Measurements from ENCODE around the gene MCUB. TPM values are rescaled to one million over a fixed set of nuclear protein-coding genes. Genes with fewer than 3 reads are reported as not detected.
"Not testable (repeated sequence)": the region's sequence is repeated elsewhere in the genome, so short reads cannot be mapped to it uniquely, and the experiment has no call there.

The MCUB gene
- total RNA-seq (10 to 100 TPM; 68.7 to 71.6 TPM), polyA plus RNA-seq (159 TPM)

- H3K9me3 Mint-ChIP-seq: no peaks in the 10 kb centered on the region
These were observed at the start of gene MCUB for GRCh38 chr4:109559983-109560686. TSS of gene MCUB (plus strand) at chr4:109560246. CDS start at chr4:109560338, 92 bp downstream.

GRCh38 chr4:109510687-109511086, 49.4 kb upstream of the MCUB start:
- no peak for DNase-seq
- no peak overlapping the region for H3K27ac ChIP-seq (ENCODE audit: low read depth, low read length)
- Mint-ChIP-seq H3K4me3 (no peak overlapping the region), H3K9me3 (no peaks in the 10 kb centered on the region), H3K27me3 (no peaks in the 10 kb centered on the region), H3K27ac (no peak overlapping the region), H3K36me3 (peaks cover 11 to 68% (median 21%) of the 10 kb centered on the region in 3 donors), H3K4me1 (peaks cover 2 to 8% (median 5%) of the 10 kb centered on the region in 3 donors)
- H3K4me3 ChIP-seq (ENCODE audit: low read length): no peak overlapping the region
- no peaks in the 10 kb centered on the region for H3K9me3 ChIP-seq (ENCODE audit: low read length)
- H3K27me3 ChIP-seq (ENCODE audit: insufficient read depth, low read length, poor library complexity, severe bottlenecking): no peaks in the 10 kb centered on the region
- no peaks in the 10 kb centered on the region for H3K36me3 ChIP-seq (ENCODE audit: insufficient read depth, low read length)
- H3K4me1 ChIP-seq (ENCODE audit: insufficient read depth, low read length): no peaks in the 10 kb centered on the region
- POLR2A ChIA-PET: no interaction called here
- CTCF ChIA-PET: no interaction called here

More at GRCh38 chr4:109559983-109560686, at the start of gene MCUB:
- Histone ChIP-seq H3K4me3 (ENCODE audit: low read length) (peak within 1 kb of the TSS; percentile 88), H3K36me3 (ENCODE audit: insufficient read depth, low read length) (no peaks in the 10 kb centered on the region), H3K9me3 (ENCODE audit: low read length) (no peaks in the 10 kb centered on the region), H3K27me3 (ENCODE audit: insufficient read depth, low read length, poor library complexity, severe bottlenecking) (no peaks in the 10 kb centered on the region), H3K4me1 (ENCODE audit: insufficient read depth, low read length) (peaks cover 50% of the 10 kb centered on the region), H3K27ac (ENCODE audit: low read depth, low read length) (peak within 1 kb of the TSS; percentile 92)
- peak; percentile 86 to 95 (median 92) for DNase-seq
- peaks cover 0 to 38% (median 13%) of the 10 kb centered on the region in 3 donors for H3K36me3 Mint-ChIP-seq
- H3K27ac Mint-ChIP-seq: peak within 1 kb of the TSS; percentile 91 to 99 (median 97)
- peaks cover 56 to 68% (median 61%) of the 10 kb centered on the region in 3 donors for H3K4me1 Mint-ChIP-seq
- peaks cover 0 to 3% of the 10 kb centered on the region in 2 donors for H3K27me3 Mint-ChIP-seq
- H3K4me3 Mint-ChIP-seq: peak within 1 kb of the TSS; percentile 92 to 98 (median 96)
- ChIA-PET POLR2A (interaction anchor here (0.5 to 3.8 kb wide), 13 partner anchors 45 to 255 kb away, joined by 3 to 49 read pairs (median 4); partner anchors contain the start of genes CASP6, GAR1, PLA2G12A and SEC24B), CTCF (interaction anchor here (0.6 to 2.1 kb wide), 15 partner anchors 12 to 262 kb away, joined by 3 to 14 read pairs (median 4); partner anchors contain the start of genes CASP6 and SEC24B)

GRCh38 chr4:109511414-109511813, 48.6 kb upstream of the MCUB start:
- H3K36me3 ChIP-seq (ENCODE audit: insufficient read depth, low read length): no peaks in the 10 kb centered on the region
- no peaks in the 10 kb centered on the region for H3K9me3 ChIP-seq (ENCODE audit: low read length)
- no peak overlapping the region for H3K4me3 ChIP-seq (ENCODE audit: low read length)
- Mint-ChIP-seq H3K9me3 (no peaks in the 10 kb centered on the region), H3K4me1 (peaks cover 0 to 8% (median 5%) of the 10 kb centered on the region in 3 donors), H3K27ac (peak overlapping the region in 1 of 8 donors; percentile 46), H3K4me3 (no peak overlapping the region), H3K27me3 (no peaks in the 10 kb centered on the region), H3K36me3 (peaks cover 11 to 62% (median 20%) of the 10 kb centered on the region in 3 donors)
- H3K4me1 ChIP-seq (ENCODE audit: insufficient read depth, low read length): no peaks in the 10 kb centered on the region
- CTCF ChIA-PET: no interaction called here
- POLR2A ChIA-PET: no interaction called here
- no peaks in the 10 kb centered on the region for H3K27me3 ChIP-seq (ENCODE audit: insufficient read depth, low read length, poor library complexity, severe bottlenecking)
- H3K27ac ChIP-seq (ENCODE audit: low read depth, low read length): no peak overlapping the region
- DNase-seq: no peak

- H3K9me3 ChIP-seq (ENCODE audit: low read length); H3K27ac ChIP-seq (ENCODE audit: low read depth, low read length); H3K4me1 Mint-ChIP-seq; H3K27me3 Mint-ChIP-seq; H3K27me3 ChIP-seq (ENCODE audit: insufficient read depth, low read length, poor library complexity, severe bottlenecking); H3K27ac Mint-ChIP-seq; H3K4me3 Mint-ChIP-seq; H3K36me3 ChIP-seq (ENCODE audit: insufficient read depth, low read length); POLR2A ChIA-PET; H3K9me3 Mint-ChIP-seq; H3K4me1 ChIP-seq (ENCODE audit: insufficient read depth, low read length); CTCF ChIA-PET; DNase-seq; H3K4me3 ChIP-seq (ENCODE audit: low read length): not testable (repeated sequence)
- peaks cover 11 to 63% (median 17%) of the 10 kb centered on the region in 3 donors for H3K36me3 Mint-ChIP-seq
These were observed 46.7 kb upstream of the MCUB start for GRCh38 chr4:109513368-109513767.

GRCh38 chr4:109532182-109532581, 27.9 kb upstream of the MCUB start:
- Mint-ChIP-seq H3K9me3 (no peaks in the 10 kb centered on the region), H3K27me3 (peaks cover 0 to 1% of the 10 kb centered on the region in 2 donors), H3K4me1 (no peaks in the 10 kb centered on the region), H3K27ac (no peak overlapping the region), H3K4me3 (no peak overlapping the region), H3K36me3 (peaks cover 15 to 79% (median 24%) of the 10 kb centered on the region in 3 donors)
- DNase-seq: no peak
- ChIA-PET CTCF (interaction anchor here (1.9 kb wide), 1 partner anchor 28 kb away, joined by 6 read pairs; the partner anchor contains the start of gene MCUB), POLR2A (no interaction called here)
- Histone ChIP-seq H3K4me1 (ENCODE audit: insufficient read depth, low read length) (no peaks in the 10 kb centered on the region), H3K4me3 (ENCODE audit: low read length) (no peak overlapping the region), H3K27me3 (ENCODE audit: insufficient read depth, low read length, poor library complexity, severe bottlenecking) (no peaks in the 10 kb centered on the region), H3K27ac (ENCODE audit: low read depth, low read length) (no peak overlapping the region), H3K36me3 (ENCODE audit: insufficient read depth, low read length) (peaks cover 28% of the 10 kb centered on the region), H3K9me3 (ENCODE audit: low read length) (no peaks in the 10 kb centered on the region)

GRCh38 chr4:109545401-109545800, 14.6 kb upstream of the MCUB start:
- Mint-ChIP-seq H3K27ac (peak overlapping the region in 3 of 8 donors; percentile 11 to 44 (median 13)), H3K36me3 (peaks cover under 1 to 22% (median 12%) of the 10 kb centered on the region in 3 donors), H3K9me3 (no peaks in the 10 kb centered on the region), H3K27me3 (no peaks in the 10 kb centered on the region), H3K4me1 (peaks cover 8 to 22% (median 14%) of the 10 kb centered on the region in 3 donors), H3K4me3 (no peak overlapping the region)
- Histone ChIP-seq H3K36me3 (ENCODE audit: insufficient read depth, low read length) (no peaks in the 10 kb centered on the region), H3K9me3 (ENCODE audit: low read length) (no peaks in the 10 kb centered on the region), H3K4me3 (ENCODE audit: low read length) (no peak overlapping the region), H3K4me1 (ENCODE audit: insufficient read depth, low read length) (no peaks in the 10 kb centered on the region), H3K27ac (ENCODE audit: low read depth, low read length) (no peak overlapping the region), H3K27me3 (ENCODE audit: insufficient read depth, low read length, poor library complexity, severe bottlenecking) (no peaks in the 10 kb centered on the region)
- DNase-seq: no peak
- CTCF ChIA-PET: no interaction called here
- POLR2A ChIA-PET: no interaction called here

GRCh38 chr4:109547394-109547793, 12.7 kb upstream of the MCUB start:
- DNase-seq: no peak
- ChIA-PET POLR2A (interaction anchor here (0.6 kb wide), 2 partner anchors 21 to 986 kb away, joined by 4 read pairs; no protein-coding TSS in a partner anchor), CTCF (interaction anchor here (1.2 kb wide), 1 partner anchor 12 kb away, joined by 3 read pairs; the partner anchor contains the start of gene MCUB)
- peak overlapping the region in 2 of 8 donors; percentile 18 to 61 for H3K27ac Mint-ChIP-seq
- H3K4me1 Mint-ChIP-seq: peaks cover 8 to 22% (median 14%) of the 10 kb centered on the region in 3 donors
- no peak overlapping the region for H3K27ac ChIP-seq (ENCODE audit: low read depth, low read length)
- no peak overlapping the region for H3K4me3 Mint-ChIP-seq
- peaks cover 0 to 9% (median 9%) of the 10 kb centered on the region in 3 donors for H3K36me3 Mint-ChIP-seq
- H3K36me3 ChIP-seq (ENCODE audit: insufficient read depth, low read length): no peaks in the 10 kb centered on the region
- no peaks in the 10 kb centered on the region for H3K9me3 Mint-ChIP-seq
- no peaks in the 10 kb centered on the region for H3K27me3 ChIP-seq (ENCODE audit: insufficient read depth, low read length, poor library complexity, severe bottlenecking)
- no peak overlapping the region for H3K4me3 ChIP-seq (ENCODE audit: low read length)
- H3K27me3 Mint-ChIP-seq: no peaks in the 10 kb centered on the region
- H3K9me3 ChIP-seq (ENCODE audit: low read length): no peaks in the 10 kb centered on the region
- H3K4me1 ChIP-seq (ENCODE audit: insufficient read depth, low read length): no peaks in the 10 kb centered on the region

- Mint-ChIP-seq H3K36me3 (peaks cover 0 to 5% (median 3%) of the 10 kb centered on the region in 3 donors), H3K4me1 (peaks cover 8 to 22% (median 16%) of the 10 kb centered on the region in 3 donors), H3K4me3 (no peak overlapping the region), H3K27ac (peak overlapping the region in 7 of 8 donors; percentile 1 to 75 (median 17)), H3K27me3 (no peaks in the 10 kb centered on the region), H3K9me3 (no peaks in the 10 kb centered on the region)
- Histone ChIP-seq H3K9me3 (ENCODE audit: low read length) (no peaks in the 10 kb centered on the region), H3K4me1 (ENCODE audit: insufficient read depth, low read length) (no peaks in the 10 kb centered on the region), H3K27me3 (ENCODE audit: insufficient read depth, low read length, poor library complexity, severe bottlenecking) (no peaks in the 10 kb centered on the region), H3K27ac (ENCODE audit: low read depth, low read length) (no peak overlapping the region), H3K36me3 (ENCODE audit: insufficient read depth, low read length) (no peaks in the 10 kb centered on the region), H3K4me3 (ENCODE audit: low read length) (no peak overlapping the region)
- no peak for DNase-seq
- POLR2A ChIA-PET: no interaction called here
- CTCF ChIA-PET: no interaction called here
These were observed 11.4 kb upstream of the MCUB start for GRCh38 chr4:109548655-109549054.

Measured in CD8-positive, alpha-beta memory T cell (primary cell).